ENCODE measurements around the gene GRM4.

GRCh38 chr6:34082864-34083626, 62.8 kb downstream of the GRM4 start:
- TF ChIP-seq CTCF (conservative IDR thresholded peaks at IDR 0.05) (no peak), EZH2 (IDR thresholded peaks at IDR 0.05; ENCODE audit: low read depth) (no peak)

All from PC-9 (cell line).